IPS-18c (cell line): ENCODE measurements around the gene S100A7A.

Experiments used
- H3K4me3 ChIP-seq: 2 replicates; pipeline ENCODE4 v1.7.0; 2013; ENCODE audit warnings: low read depth, mild to moderate bottlenecking, low read length, moderate library complexity; ENCODE audit not compliant: insufficient read depth
- H3K9me3 ChIP-seq: one replicate; pipeline ENCODE4 v1.6.1; 2013; ENCODE audit warnings: mild to moderate bottlenecking, low read length, moderate library complexity; ENCODE audit not compliant: control insufficient read depth, insufficient read depth

The S100A7A gene

DNA sequence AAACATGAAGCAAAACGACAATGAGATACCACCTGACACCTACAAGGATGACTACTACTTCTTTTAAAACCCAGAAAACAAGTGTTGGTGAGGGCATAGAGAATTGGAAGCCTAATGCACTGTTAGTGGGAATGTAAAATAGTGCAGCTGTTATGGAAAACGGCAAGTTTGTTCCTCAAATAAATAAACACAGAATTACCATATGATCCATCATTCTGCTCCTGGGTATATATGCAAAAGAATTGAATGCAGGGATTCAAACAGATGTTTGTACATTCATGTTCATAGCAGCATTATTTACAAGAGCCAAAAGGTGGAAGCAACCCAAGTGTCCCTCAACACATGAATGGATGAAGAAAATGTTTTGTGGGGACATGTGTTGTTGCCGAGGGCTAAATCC lies 24.1 kb upstream of the S100A7A start:
- H3K4me3 ChIP-seq = no peak overlapping the region
- H3K9me3 ChIP-seq = no peaks in the 10 kb centered on the region

DNA sequence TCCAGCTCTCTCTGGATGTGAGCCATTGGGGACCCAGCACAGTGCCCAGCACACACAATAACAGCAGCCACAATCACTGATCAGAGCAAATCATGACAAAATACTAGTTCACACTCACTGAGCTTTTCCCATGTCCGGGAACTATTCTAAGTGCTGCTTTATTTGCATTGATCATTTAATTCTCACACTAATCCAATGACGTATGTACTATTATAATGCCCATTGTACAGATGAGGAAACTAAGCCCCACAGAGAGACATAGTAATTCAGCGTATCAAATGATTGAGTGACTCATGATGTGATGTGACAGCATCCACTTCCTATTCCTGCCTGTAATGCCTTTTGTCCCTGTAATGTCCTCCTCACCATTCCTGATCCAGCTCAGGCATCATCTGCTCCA lies 23.5 kb upstream of the S100A7A start:
- Histone ChIP-seq H3K9me3 (no peaks in the 10 kb centered on the region), H3K4me3 (no peak overlapping the region)

DNA sequence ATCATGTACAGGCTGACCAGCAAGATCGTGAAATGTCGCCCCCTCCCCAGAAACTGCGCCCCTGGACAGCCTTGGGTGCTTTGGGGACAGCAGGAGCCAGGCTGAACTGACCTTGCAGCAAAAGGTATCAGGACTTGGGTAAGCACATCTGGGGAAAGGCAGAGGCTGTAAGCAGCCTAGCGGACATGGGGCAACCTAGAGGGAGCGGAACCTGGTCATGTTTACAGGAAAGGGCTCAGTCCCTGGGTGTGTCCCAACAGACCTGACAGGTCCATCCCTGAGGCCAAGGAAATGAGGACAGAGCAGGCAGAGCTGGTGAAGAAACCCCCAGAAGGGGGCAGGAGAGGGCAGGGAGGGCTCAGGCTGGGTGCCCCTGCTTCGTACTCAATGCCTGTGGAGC lies 22.4 kb upstream of the S100A7A start:
- no peak overlapping the region for H3K4me3 ChIP-seq
- H3K9me3 ChIP-seq = no peaks in the 10 kb centered on the region

DNA sequence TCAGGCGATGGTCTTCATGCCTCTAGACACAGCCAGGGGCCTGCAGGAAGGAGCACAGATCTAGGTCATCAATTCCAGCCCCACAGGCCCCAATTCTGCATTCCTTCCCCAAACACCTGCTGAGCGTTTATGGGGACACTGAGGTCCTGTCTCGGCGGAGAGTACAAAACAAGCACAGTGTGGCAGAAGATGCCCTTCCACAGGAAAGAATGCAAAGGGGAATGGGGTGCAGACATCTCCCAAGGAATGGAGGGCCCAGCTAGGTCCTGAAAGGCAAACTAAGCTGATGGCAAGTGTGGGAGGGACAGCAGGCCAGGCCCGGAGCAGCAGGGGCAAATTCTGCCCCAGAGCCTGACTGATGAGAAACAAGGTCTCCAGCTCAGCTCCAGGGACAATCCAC lies 21.9 kb upstream of the S100A7A start:
- no peaks in the 10 kb centered on the region for H3K9me3 ChIP-seq
- H3K4me3 ChIP-seq = no peak overlapping the region

DNA sequence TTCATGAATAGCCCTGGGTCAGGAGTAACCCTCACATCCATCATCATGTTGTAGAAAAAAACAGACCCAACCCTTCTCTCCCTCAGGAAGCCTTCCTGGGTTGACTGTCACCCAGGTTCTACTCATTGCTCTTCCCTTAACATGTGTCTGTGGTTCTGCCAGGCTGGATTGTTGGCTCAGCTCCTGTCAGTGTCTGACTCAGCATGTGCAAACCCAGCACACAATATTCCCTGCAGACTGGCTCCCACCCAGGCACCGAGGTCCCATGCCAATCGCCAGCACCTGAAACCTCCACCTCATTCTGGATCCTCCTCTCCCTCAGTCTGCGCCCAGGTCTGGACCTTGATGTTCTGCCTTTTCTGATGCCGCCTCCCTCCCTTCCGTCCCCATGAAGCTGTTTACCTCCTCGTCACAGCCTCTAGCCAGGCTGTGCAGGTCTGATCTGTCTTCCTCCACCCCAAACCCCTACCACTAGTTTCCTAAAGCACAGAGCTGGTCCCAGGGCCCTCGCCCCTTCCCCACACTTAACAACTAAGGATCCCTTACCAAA lies 21.1 kb upstream of the S100A7A start:
- H3K4me3 ChIP-seq = no peak overlapping the region; the same call in 1 of the 2 replicates
- H3K9me3 ChIP-seq = no peaks in the 10 kb centered on the region

DNA sequence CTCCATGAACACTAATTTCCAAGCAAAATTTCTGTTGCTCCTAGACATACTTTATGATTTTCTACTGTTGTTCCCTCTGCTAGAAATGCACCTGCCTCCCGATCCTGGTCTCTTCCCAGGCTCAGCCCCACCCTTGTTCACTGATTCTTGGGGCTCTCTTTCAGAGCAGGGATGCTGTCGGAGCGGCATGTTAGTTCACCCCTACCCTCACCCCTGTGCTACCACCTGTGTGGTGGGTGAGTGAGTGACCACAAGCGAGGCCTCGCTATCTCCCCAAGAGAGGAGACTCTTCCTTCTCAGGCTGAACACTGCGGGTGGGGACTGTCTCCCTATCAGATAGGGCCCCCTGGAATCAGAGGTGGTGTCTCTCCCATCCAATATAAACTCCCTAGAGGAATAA lies 20.5 kb upstream of the S100A7A start:
- Histone ChIP-seq H3K4me3 (no peak overlapping the region), H3K9me3 (no peaks in the 10 kb centered on the region)

DNA sequence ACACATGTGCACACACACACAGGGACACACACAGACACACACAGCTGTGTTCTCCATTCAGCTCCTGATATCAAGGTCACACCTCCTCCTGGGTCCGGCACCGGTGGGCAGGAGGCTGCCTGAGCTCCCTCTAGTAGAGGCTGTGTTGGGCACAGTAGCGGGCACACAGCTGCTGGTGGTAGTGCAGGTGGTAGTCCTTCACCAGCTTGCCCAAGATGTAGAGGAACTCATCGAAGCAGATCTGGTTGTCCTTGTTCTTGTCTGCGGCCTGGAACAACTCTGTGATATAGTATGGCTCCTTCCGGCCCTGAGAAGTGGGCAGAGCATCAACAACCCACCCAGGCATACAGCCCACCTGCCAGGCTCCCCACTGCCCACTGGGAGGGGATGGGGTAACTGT lies 19.9 kb upstream of the S100A7A start:
- Histone ChIP-seq H3K9me3 (no peaks in the 10 kb centered on the region), H3K4me3 (no peak overlapping the region)

DNA sequence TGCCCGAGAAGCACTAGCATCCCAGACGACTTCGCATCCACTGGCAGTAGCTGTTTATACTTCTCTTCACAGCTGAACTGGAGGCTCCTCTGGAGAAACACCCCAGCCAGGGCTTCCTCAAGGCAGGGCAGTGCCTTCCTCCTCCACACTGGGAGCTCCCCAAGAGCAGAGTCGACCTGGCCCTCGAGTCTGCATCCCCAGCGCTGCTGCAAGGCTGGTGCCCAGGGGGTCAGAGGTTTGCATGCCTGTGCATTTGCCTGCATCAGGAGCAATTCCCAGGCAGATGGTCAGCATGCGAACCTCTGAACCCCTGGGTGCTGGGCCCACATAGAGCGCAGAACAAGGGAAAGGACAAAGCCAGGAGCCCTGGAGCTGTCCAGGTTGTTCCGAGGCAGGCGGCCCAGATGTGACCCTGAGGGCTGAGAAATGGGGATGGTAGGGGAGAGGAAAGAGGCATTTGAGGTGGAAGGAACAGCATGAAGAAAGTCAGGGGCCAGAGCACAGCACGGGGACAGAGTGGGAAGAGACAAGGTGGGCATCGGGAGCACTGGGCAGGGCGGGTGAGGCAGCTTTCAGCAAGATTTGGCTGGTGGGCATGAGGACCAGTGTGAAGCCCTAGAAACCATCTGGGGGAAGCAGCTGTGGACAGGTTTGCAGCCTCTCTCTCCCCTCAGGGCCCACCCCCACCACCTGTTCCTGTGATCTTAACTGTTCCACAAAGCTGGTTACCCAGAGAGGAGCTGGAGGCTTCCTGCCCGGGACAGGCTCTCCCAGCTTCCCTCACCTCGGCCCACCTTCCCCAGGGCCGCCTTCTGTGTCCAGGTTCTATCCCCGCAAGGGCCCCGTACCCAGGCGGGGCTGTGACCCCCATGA lies 19.0 kb upstream of the S100A7A start:
- H3K4me3 ChIP-seq = no peak overlapping the region
- H3K9me3 ChIP-seq = no peaks in the 10 kb centered on the region

DNA sequence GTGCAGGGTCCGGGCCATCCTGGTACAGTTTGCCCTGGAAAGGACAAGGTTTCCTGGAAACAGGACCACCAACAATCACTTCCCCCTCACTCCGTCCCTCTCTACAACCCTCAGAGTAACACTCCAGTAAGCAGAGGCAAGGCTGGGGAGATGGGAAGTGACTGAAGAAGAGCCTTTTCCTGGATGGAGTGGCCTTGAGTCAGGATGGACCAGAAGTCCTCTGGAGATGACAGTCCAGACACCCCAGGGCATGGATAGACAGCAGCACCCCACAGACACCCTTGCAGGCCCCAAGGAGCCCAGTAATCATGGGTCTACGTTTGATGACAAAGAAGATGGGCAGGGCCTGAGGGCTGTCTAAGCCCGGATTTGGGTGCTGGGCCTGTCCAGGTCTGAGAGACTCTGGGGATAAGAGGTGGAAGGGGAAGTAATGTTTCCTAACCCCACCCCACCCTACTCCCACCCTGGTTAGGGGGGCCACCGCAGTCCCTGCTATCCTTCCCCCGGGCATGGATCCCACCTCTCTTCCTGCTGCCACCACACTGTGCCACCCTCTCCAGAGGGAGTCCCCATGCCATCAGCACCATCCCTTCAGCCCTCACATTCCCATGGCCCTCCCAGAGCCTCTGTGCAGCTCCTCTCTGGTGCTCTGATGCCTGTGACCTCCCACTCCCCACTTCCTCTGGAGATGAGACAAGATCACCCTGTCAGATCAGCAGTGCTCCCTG lies 18.2 kb upstream of the S100A7A start:
- no peaks in the 10 kb centered on the region for H3K9me3 ChIP-seq
- H3K4me3 ChIP-seq = no peak overlapping the region

DNA sequence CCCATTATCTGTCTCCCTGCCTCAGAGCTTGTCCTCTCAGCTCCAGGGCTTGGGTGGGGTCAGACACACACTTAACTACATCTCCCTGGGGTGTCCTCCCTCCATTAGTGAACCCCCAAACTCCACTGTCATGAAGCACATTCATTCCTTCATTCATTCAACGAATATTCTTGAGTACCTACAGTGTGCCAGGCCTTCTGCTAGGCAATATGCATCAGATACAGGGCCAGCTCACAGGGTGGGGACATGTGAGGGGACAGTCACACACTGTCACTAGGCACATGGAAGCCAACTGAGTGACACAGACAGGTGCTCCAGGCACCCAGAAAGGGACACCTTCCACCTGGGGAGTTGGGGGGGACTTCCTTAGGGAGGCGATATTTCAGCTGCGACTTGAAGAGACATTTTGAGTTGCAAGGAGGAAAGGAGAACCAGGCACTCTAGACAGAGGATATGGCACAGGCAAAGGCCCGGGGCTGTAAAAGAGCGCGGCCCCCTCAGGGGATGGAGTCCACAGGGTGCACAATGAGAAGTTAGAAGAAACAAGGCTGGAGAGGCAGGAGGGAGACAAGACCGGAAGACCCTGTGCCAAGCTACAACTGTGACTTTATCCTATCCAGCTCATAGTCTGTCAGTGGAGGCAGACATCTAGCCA lies 16.8 kb upstream of the S100A7A start:
- Histone ChIP-seq H3K9me3 (peaks cover 3% of the 10 kb centered on the region), H3K4me3 (no peak overlapping the region)

DNA sequence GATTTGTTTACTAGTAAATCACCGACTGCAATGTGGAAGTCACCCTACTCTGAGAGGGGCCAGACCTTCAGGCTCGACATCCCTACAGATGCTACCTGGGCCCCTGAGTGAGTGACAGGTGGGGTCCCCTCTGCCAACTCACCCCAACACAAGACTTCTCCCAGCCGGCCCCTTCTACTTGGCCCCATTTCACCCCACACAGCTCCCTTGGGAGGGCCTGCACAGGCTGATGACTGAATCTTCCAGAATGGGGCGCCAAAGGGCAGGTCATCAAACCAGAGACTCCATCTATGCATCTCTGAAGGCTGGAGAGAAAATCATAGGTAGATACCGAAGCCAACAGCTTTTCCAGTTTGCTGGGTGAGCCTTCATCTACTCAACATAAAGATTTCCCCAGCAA lies 16.1 kb upstream of the S100A7A start:
- Histone ChIP-seq H3K9me3 (peaks cover 3% of the 10 kb centered on the region), H3K4me3 (no peak overlapping the region)

DNA sequence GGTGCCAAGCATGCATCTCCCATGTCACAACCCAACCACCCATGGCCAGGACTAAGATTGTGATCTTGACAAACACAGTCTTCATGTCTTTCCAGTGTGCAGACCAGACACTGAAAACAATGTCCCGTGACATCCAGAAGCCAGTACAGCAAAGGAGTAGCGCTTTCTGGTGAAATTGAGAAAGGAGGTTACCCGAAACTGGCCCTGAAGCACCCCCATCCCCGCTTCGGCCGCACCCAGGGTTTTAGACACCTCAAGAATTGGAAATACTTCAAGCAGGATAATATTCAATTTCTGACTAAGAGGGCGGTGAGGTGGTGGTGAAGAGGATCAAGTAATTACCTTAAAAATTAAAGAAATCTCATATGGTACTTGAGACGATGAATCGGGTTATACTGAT lies 14.9 kb upstream of the S100A7A start:
- Histone ChIP-seq H3K4me3 (no peak overlapping the region), H3K9me3 (peaks cover 3% of the 10 kb centered on the region)

DNA sequence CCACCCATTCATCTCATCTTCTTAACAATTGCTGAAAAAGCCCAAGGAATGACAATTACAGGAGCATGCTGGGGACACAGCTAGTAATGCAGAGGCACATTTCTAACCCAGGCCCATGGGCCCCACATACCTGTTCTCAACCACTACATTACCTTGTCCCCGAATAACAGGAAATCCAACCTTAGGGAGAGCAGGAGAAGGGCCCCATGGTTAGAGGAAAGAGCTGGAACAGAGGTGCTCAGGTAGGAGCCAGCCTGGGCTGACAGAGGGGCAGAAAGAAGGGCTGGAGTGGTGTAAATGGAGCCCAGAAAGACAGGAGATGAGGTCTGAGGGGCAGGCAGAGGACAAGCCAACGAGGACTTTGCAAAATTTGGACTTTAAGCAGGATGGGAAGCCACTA lies 14.1 kb upstream of the S100A7A start:
- H3K4me3 ChIP-seq = no peak overlapping the region
- H3K9me3 ChIP-seq = peaks cover 3% of the 10 kb centered on the region

DNA sequence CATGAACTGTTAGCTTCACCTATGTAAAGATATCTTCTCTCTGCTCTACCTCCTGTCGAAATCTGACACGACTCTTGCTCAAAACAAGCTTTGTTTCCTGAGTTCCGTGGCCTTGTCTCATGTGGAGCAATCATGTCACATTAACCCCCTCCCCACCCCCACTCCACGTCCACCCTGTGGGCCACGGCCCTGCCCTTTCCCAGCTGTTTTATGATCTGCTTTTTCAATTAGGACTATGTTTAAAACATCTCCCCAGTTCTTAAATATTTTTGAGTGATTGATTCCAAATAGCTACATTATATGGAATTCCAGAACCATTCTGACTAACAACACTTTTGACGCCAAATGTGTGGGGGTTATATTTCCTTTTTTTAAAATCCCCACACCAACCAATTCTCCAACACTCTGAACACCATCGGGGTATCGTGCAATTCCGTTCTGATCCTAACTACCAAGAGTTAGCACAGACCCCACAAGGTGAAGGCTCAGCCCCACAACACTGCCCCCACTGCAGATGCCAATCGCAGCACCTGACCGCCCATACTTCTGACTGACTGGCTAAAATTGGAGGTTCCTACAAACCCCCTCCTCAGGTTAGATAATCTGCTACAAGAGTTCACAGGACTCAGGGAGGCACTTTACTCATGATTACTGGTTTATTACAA lies 12.8 kb upstream of the S100A7A start:
- H3K9me3 ChIP-seq = peaks cover 3% of the 10 kb centered on the region
- no peak overlapping the region for H3K4me3 ChIP-seq

DNA sequence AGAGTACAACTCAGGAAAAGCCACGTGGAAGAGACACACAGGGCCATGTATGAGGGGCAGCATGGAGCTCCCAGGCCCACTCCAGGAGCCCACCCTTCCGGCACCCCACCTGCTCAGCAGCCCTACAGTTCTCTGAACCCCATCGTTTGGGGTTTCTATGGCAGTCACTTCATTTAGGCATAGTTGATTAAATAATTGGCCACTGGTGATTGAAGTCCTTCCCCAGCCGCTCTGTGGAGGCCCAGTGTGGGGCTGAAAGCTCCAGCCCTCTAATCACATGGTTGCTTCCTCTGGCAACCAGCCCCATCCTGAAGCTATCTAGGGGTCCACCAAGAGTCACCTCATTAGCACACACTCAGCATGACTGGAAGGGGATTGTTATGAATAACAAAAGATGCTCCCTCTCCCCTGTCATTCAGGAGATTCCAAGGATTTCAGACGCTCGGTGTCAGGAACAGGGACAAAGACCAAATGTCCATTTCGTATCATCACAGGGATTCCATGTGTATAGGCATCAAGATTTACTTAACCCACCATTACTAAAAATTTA lies 12.2 kb upstream of the S100A7A start:
- peaks cover 3% of the 10 kb centered on the region for H3K9me3 ChIP-seq

DNA sequence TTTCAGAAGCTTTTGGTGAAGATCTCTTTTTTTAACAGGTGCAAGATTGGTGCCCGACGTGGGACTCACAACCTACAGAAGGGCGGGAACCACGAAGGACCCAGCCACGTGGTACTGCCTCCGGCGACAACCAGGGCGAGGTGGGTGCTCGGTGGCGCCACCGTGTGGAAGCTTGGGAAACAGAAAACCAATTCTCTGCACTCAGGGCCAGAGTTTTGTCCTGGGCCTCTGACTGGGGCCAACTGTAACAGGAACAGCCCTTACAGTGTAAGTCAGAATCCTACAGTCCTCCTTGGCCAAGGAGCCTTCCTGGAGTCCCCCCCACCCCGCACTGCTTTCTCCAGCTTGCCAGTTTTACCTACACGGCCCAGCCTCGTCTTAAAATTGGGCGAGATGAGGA lies 11.6 kb upstream of the S100A7A start:
- H3K4me3 ChIP-seq = no peak overlapping the region
- peaks cover 3% of the 10 kb centered on the region for H3K9me3 ChIP-seq

More for the DNA sequence above, 12.2 kb upstream of the S100A7A start:
- no peak overlapping the region for H3K4me3 ChIP-seq
